RKO (cell line): ENCODE results near the gene NUB1.

Experiments
- DNase-seq: peaks from one replicate; pipeline ENCODE4 v3.0.0-alpha.2; 2016; ENCODE audit warnings: low spot score

NUB1 gene

GRCh38 chr7:151389096-151389767 lies 47.6 kb downstream of the NUB1 start:
- no peak for DNase-seq

DNA sequence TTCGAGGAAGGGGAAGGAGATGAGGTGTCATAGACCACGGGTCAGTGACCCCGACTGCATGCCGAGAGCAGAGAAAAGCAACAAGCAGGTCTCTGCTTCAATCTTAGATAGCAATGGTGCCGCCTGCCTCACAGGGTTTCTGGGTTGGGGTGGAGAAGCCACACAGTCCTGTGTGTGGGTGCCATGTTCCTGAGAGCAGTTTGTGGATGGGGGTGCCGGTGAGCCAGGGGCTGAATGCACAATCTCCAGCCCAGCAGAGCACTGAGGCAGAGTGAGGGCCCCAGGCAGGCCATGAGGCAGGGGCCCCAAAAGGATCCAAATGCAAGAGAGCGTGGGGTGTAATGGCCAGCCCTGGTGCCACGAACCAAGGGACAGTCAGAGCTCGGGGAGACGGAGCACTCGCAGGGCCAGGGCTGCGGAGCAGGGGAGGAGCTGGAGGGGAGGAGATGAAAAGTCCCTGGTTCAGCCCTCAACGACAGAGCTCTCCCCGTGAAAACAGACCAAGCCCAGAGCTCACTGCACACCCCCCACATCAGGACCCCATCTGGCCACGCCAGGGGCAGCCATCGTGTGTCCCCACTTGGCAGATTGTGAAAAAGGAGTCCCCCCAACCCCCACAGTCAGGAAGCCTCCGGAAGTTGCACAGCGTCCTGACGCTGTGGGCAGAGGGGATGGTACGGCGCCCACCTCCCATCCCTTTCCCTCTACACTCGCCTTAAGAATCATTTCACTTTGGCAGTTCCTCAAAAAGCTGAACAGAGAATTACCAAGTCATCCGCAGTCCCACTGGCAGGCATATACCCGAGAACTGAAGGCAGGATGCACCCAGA lies 48.4 kb downstream of the NUB1 start:
- DNase-seq = no peak

GRCh38 chr7:151390598-151391357 lies 49.2 kb downstream of the NUB1 start:
- DNase-seq = no peak

DNA sequence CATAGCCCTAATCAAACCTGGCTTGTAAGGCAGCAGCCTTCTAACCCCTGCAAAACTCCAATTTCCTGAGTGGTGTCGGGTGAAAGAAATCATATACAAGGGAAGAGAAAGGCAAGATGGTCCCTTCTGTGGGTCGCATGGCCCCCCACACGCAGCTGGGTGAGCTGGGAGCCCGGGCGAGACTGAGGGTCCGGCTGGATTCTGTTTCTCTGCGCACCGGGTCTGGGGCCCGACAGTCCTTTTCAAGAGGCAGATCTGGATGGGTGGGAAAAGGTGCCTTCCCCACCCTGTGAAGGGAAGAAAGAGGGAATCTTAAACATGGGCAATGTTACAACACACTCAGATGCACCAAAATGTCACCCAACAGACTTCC lies 49.7 kb downstream of the NUB1 start:
- DNase-seq = no peak

- no peak for DNase-seq
Measured at GRCh38 chr7:151392002-151392401, 50.4 kb downstream of the NUB1 start.

DNA sequence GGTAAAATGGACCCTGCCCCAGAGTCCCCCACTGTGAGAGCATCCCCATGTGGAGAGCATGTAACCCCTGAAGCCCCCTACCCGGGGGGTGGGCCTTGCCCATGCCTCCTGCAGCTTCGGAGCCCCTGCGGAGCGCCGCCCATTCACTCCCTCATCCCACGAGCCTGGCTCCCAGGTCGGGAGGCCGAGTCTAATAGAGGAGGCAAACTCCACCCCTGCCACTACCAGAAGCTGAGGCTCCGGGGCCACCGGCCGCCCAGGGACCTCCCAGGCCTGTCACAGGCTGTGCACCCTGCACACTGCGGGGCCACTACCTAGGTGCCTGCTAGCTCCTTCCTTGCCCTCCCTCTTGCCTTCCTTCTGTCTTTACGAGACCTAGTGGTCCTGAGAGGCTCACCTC lies 50.8 kb downstream of the NUB1 start:
- DNase-seq = no peak

DNA sequence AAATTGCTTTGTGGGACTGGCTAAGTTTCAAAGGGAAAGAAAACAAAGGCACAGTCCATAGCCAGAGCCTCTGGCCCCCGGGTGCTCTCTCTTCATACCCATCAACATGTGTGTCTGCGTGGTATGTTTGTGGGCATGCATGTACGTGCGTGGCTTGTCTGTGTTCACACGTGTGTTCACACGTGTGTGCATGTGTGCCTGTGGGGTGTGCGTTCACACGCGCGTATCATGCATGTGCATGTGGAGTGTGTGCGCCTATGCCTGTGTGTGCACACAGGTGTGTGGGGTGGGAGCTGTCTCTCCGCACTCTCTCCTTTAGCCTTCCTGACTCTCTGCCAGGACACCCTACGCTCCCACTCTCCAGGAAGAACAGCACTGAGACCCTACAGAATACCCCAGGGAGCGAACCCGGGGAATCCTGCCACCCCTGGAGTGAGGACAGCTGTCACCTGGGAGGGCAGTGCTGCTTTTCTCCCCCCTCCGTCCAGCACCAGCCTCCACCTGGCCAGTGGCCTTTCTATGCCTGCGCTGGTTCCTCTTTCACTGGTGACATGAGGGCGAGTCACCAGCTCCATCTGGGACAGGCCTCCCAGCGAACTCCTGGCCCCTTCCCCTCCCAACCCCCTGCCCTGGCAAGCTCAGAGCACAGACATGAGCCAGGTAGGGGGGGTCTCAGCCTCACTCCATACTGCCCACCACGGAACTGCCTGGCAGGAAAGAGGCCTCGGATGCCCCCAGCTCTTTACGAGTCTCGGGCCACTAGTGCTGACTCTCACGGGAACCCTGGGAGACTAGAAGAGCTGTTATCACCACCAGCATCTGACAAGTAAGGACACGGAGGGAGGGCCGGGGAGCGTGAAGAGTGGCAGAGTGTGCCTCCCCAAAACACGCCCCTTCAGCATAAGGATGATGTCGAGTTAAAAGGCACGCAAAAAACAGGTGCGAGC lies 51.7 kb downstream of the NUB1 start:
- DNase-seq = no peak

DNA sequence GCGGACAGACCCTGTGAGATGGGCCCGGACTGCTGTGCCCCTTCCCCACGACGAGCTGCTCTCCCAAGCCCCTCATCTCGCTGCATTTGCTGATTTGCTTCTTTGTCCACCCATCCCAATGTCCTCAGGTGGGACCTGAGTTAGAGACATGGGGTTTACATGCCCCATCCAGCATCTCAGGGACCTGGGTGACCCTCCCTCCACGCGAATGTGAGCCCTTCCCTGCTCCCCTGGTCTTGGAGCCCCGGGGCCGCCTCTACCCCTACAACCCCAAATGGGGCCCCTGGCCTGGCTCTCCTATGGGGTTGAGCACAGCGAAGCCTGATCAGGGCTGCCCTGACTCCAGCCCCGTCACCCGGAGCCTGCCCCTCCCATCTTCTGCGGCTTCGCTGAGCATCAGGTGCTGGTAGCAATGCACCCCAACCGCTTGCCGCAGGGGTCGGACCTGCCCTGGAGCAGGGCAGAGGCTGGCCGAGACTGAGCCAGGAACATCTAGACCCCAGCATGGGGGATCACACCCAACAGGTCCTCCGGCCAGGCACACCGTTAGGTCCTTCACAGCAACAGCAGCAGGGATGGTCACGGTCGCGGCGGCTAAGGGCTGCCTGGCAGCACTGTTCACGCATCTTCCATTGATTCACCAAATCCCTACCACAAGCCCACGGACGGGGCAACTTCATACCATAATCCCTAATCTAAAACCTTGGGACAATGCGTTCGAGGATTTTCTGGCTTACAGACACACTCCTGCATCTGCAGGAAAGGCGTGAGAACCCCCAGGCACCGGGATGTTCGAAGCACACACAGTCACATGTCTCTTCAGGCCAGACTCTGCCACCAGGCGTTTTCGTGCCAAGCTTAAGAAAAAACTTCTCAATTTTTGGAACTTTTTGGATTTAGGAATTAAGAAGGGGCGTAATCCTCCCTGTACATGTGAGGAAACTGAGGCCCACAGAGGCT lies 52.7 kb downstream of the NUB1 start:
- no peak for DNase-seq

DNA sequence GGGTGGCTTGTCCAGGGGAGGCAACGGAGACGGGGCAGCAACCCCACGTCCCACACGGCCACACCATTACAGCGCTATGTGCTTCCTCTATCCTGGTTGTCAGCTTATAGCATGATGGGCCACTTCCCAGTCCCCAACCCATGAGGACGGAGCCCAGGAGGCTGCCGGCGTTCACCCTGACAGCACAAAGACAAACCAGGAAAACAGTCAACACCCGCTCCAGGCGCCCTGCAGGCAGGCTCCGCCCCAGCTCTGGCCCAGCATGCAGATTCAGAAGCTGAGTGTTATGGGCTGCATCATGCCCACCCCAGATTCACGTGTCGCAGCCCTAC lies 53.4 kb downstream of the NUB1 start:
- DNase-seq = no peak

DNA sequence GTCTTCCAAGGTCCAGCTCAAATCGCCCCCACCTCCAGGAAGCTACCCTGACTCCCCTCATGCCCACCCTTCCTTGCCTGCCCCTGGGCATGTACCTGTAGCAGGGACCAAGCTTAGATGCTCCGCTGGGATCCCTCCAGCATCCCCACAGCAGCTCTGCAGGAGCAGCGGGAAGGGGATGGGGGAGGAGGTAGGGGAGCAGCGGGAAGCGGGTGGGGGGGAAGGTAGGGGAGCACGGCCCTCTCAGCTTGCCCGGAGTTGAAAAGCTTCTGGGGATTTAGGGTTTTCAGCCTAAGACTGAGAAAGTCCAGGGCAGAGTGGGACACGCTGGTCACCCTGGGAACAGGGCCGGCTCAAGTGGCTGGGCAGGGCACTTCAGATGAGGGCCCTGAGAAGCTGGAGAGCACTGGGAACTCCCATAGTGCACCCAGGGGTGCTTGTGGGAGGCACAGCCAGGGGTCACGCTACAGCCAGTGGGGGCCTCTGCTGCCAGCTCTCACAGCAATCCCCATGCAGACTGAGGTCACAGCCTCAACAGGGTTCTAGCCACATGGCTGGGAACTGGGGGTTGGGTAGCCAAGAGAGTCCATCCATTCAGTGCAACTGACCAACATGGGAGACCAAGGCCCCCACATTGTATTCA lies 54.8 kb downstream of the NUB1 start:
- DNase-seq = no peak

GRCh38 chr7:151397026-151397425 lies 55.4 kb downstream of the NUB1 start:
- no peak for DNase-seq

- DNase-seq = no peak
Measured at GRCh38 chr7:151398446-151399304, 57.1 kb downstream of the NUB1 start.

GRCh38 chr7:151399305-151399601 lies 57.6 kb downstream of the NUB1 start:
- no peak for DNase-seq

- no peak for DNase-seq
Measured at GRCh38 chr7:151399906-151400305, 58.3 kb downstream of the NUB1 start.

GRCh38 chr7:151400626-151401315 lies 59.2 kb downstream of the NUB1 start:
- no peak for DNase-seq

DNA sequence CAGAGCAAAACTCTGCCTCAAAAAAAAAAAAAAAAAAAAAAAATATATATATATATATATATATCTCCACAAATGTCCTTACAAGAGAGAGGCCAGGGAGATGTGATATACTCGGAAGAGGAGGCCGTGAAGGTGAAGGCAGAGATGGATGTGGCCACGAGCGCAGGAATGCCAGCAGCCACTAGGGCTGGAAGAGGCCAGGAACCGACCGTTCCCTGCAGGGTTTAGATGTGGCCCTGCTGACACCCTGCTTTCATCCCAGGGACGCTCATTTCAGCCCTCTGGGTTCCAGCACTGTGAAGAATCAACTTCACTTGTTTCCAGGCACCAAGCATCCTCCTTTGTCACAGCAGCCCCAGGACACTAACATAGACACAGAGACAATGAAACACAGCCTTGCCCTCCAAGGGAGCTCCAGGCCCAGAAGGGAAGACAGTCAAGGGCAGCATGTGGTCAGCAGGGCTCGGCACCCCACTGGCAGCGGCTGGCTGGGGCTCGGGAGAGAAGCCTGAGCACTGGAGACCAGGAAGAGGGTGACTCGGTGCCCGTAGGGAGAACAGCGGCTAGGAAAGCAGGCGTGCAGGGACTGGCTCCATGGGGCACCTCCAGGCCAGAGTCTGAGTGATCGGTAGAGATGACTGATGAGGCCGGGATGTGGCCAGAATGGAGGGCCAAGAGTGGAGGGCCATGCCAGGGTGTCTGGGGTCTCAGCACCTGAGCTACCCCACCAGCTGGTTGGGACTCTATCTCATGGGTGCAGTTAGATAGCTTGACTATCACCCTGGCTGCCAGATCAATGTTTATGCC lies 60.6 kb downstream of the NUB1 start:
- DNase-seq = no peak

DNA sequence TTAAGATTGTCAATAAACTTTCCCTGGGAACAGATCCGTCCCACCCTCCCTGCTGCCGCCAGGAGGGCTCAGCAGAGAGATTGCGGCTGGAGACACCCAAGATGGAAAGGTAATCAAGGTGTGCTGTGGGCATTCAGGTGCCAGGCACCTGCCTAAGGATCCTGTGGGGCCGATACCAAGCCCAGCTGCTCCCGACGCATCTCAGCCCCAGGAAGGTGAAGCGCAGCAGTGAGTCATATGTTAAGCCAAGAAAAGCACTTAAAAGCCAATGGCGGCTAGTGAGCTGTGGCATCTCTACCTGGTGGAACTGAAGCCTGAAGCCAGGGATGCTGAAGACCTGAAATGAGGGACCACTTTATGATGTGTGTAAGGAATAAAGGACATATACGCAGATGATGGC lies 62.2 kb downstream of the NUB1 start:
- DNase-seq = no peak
